Muscle layer of duodenum (tissue), 2 donors: ENCODE results near the gene SLC12A6.
A peak's percentile ranks its signal among the peaks of the same experiment; 100 is the strongest.

ENCODE experiments used
- H3K27ac ChIP-seq: one replicate; pipeline ENCODE4 v1.7.0; 2013; ENCODE audit warnings: mild to moderate bottlenecking, low read length
- H3K27me3 ChIP-seq: one replicate; pipeline ENCODE4 v1.7.0; 2013; ENCODE audit warnings: low read depth, mild to moderate bottlenecking, control low read depth, low read length
- H3K36me3 ChIP-seq, 2 donors: one replicate each; pipeline ENCODE4 v1.7.0; 2013; ENCODE audit warnings: low read length in 2 of 2, control low read depth in 1 of 2, mild to moderate bottlenecking in 1 of 2; ENCODE audit not compliant: insufficient read depth in 2 of 2, control insufficient read depth in 1 of 2
- H3K4me1 ChIP-seq, 2 donors: one replicate each; pipeline ENCODE4 v1.7.0; 2013; ENCODE audit warnings: low read length in 2 of 2, mild to moderate bottlenecking in 2 of 2, control low read depth in 1 of 2, moderate library complexity in 1 of 2; ENCODE audit not compliant: insufficient read depth in 2 of 2, control insufficient read depth in 1 of 2
- H3K4me3 ChIP-seq, 2 donors: one replicate each; pipeline ENCODE4 v1.7.0; 2013; ENCODE audit warnings: low read length in 2 of 2, low read depth in 1 of 2, mild to moderate bottlenecking in 1 of 2
- H3K9me3 ChIP-seq, 2 donors: one replicate each; pipeline ENCODE4 v1.7.0; 2013; ENCODE audit warnings: low read length in 2 of 2, control low read depth in 1 of 2, mild to moderate bottlenecking in 1 of 2; ENCODE audit not compliant: control insufficient read depth in 1 of 2
- donor health status: healthy.

SLC12A6 gene

GRCh38 chr15:34366271-34367065, 28.9 kb upstream of the SLC12A6 start:
- Histone ChIP-seq H3K9me3 (no peaks in the 10 kb centered on the region), H3K4me1 (peaks cover 8 to 19% of the 10 kb centered on the region in 2 donors), H3K4me3 (peak overlapping the region; percentile 77 to 97), H3K27ac (peak overlapping the region; percentile 71), H3K36me3 (peaks cover 5 to 10% of the 10 kb centered on the region in 2 donors), H3K27me3 (no peaks in the 10 kb centered on the region)

DNA sequence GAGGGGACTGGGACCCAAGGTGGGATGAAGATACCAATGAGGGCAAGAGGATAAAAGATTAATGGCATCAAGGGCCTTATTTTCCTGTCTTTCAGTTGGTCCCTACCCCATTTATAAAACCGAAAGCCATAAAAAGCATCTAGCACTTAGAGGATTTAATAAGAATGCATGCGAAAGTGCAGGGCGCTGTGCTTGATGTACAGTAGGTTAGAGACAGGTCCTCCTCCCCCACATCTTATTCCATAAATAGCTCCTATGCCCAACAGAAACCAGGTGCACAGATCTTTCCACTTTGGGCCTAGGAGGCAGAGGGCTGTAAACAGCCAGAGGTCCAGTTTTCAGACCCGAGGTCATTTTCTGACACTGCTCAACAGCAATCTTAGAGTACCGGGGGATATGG, 28.3 kb upstream of the SLC12A6 start:
- H3K9me3 ChIP-seq: no peaks in the 10 kb centered on the region
- peak overlapping the region; percentile 71 for H3K27ac ChIP-seq
- peaks cover 8 to 14% of the 10 kb centered on the region in 2 donors for H3K36me3 ChIP-seq
- H3K4me3 ChIP-seq: peak overlapping the region; percentile 77 to 97
- peaks cover 8 to 19% of the 10 kb centered on the region in 2 donors for H3K4me1 ChIP-seq
- no peaks in the 10 kb centered on the region for H3K27me3 ChIP-seq

GRCh38 chr15:34365091-34365825, 27.7 kb upstream of the SLC12A6 start:
- H3K4me1 ChIP-seq: peaks cover 8 to 19% of the 10 kb centered on the region in 2 donors
- peaks cover 14% of the 10 kb centered on the region in 2 donors for H3K36me3 ChIP-seq
- H3K27ac ChIP-seq: peak overlapping the region; percentile 71
- no peaks in the 10 kb centered on the region for H3K9me3 ChIP-seq
- no peaks in the 10 kb centered on the region for H3K27me3 ChIP-seq
- H3K4me3 ChIP-seq: peak overlapping the region; percentile 77 to 97

DNA sequence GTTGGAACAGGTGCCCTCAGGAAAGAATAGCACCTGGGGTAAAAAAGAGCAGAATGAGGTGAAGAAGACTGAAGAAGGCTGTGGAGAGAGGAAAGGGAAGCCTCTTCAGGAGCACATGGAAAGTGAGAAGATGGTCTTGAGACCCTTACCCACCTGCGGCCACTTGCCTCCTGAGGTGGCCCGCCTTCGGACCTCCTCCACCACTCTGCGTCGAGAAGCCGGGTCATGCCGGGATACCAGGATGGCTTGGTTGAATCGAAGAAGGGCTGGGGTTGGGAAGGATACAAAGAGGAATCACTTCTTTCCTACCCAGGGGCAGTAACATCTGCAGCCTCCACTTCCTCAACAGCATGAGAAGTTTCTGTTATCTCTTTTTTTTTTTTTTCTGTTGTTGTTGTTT, 26.5 kb upstream of the SLC12A6 start:
- H3K4me1 ChIP-seq: peaks cover 8 to 19% of the 10 kb centered on the region in 2 donors
- H3K9me3 ChIP-seq: no peaks in the 10 kb centered on the region
- no peak overlapping the region for H3K4me3 ChIP-seq
- no peak overlapping the region for H3K27ac ChIP-seq
- peaks cover 14 to 24% of the 10 kb centered on the region in 2 donors for H3K36me3 ChIP-seq
- no peaks in the 10 kb centered on the region for H3K27me3 ChIP-seq

GRCh38 chr15:34362047-34362773, 24.6 kb upstream of the SLC12A6 start:
- Histone ChIP-seq H3K9me3 (no peaks in the 10 kb centered on the region), H3K27me3 (no peaks in the 10 kb centered on the region), H3K27ac (peak overlapping the region; percentile 86), H3K4me1 (peaks cover 8 to 10% of the 10 kb centered on the region in 2 donors), H3K36me3 (peaks cover 22 to 29% of the 10 kb centered on the region in 2 donors), H3K4me3 (no peak overlapping the region)

- Histone ChIP-seq H3K4me1 (peaks cover 8 to 10% of the 10 kb centered on the region in 2 donors), H3K36me3 (peaks cover 24 to 35% of the 10 kb centered on the region in 2 donors), H3K27ac (no peak overlapping the region), H3K9me3 (no peaks in the 10 kb centered on the region), H3K4me3 (no peak overlapping the region), H3K27me3 (no peaks in the 10 kb centered on the region)
Measured at GRCh38 chr15:34361278-34361677, 23.7 kb upstream of the SLC12A6 start.

- Histone ChIP-seq H3K4me1 (peaks cover under 1% of the 10 kb centered on the region in 2 donors), H3K4me3 (no peak overlapping the region), H3K27ac (no peak overlapping the region), H3K9me3 (no peaks in the 10 kb centered on the region), H3K36me3 (peaks cover 24 to 35% of the 10 kb centered on the region in 2 donors), H3K27me3 (no peaks in the 10 kb centered on the region)
Measured at GRCh38 chr15:34360298-34360697, 22.7 kb upstream of the SLC12A6 start.

DNA sequence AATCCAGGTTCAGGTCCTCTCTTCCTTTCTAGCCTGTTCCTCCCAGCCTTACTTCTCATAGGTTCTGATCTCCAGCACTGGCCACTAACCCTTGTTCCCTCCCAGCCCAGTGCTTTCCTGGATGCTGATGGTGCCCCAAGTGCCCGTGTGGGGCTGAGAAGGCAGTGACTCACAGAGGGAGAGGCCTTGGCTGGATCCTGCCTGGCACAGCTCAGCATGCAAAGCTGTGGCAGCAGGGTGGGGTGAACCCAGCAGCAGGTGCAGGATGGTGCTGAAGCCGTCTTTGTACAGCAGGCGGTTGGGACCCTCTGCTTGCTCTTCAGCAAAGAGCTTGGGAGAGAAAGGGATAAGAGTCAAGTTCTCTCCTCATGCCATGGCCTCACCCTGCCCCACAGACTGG, 21.8 kb upstream of the SLC12A6 start:
- Histone ChIP-seq H3K36me3 (peaks cover 24 to 35% of the 10 kb centered on the region in 2 donors), H3K4me1 (no peaks in the 10 kb centered on the region), H3K27ac (no peak overlapping the region), H3K27me3 (no peaks in the 10 kb centered on the region), H3K9me3 (no peaks in the 10 kb centered on the region), H3K4me3 (no peak overlapping the region)

DNA sequence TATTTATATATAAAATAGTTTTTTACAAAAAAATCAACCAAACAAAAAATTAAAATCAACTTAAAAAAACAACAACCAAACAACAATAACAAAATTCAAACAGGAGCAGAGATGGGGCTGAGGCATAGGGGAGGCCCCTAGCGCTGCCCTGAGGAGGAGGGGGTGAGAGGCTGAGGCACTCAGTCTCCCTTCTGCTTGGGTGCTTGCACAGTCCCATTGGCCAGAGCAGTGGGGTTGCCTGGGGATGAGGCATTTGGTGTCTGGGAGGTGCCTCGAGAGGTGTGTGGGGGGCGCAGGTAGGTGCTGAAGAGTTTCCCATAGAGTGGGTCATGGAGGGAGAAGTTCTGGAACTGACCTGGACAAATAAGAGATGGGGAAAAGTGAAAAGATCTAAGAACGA, 21.4 kb upstream of the SLC12A6 start:
- Histone ChIP-seq H3K27me3 (no peaks in the 10 kb centered on the region), H3K4me1 (no peaks in the 10 kb centered on the region), H3K9me3 (no peaks in the 10 kb centered on the region), H3K27ac (no peak overlapping the region), H3K4me3 (no peak overlapping the region), H3K36me3 (peaks cover 24 to 40% of the 10 kb centered on the region in 2 donors)

DNA sequence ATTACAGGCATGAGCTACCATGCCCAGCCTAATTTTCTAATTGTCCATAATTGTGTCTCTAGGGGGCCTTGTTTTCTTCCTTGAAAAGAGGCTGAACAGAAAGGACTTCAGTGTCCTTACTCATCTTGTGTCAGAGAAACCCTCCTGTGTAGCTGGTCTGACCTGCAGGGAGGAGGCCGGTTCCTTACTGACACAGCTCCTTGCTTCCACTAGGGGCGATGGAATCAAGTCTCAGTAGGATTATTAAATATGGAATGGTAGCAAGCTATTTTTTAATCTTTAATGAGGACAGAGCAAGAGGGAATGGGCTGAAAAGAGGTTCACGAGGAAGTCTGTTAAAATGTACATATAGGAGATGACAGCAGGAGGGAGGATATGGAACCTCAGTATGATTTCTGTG, 20.8 kb upstream of the SLC12A6 start:
- Histone ChIP-seq H3K9me3 (no peaks in the 10 kb centered on the region), H3K27me3 (no peaks in the 10 kb centered on the region), H3K36me3 (peaks cover 18 to 40% of the 10 kb centered on the region in 2 donors), H3K4me3 (no peak overlapping the region), H3K27ac (no peak overlapping the region), H3K4me1 (no peaks in the 10 kb centered on the region)

- Histone ChIP-seq H3K4me3 (no peak overlapping the region), H3K36me3 (peaks cover 14 to 35% of the 10 kb centered on the region in 2 donors), H3K9me3 (no peaks in the 10 kb centered on the region), H3K4me1 (no peaks in the 10 kb centered on the region), H3K27ac (no peak overlapping the region), H3K27me3 (no peaks in the 10 kb centered on the region)
Measured at GRCh38 chr15:34357653-34358052, 20.1 kb upstream of the SLC12A6 start.
